ENCODE results near the gene USH2A. TPM values are rescaled to one million over a fixed set of nuclear protein-coding genes. Genes with fewer than 3 reads are reported as not detected.

USH2A gene
- total RNA-seq, 4 donors from 2014 or later, result 0.14 TPM; not detected in 3

DNA sequence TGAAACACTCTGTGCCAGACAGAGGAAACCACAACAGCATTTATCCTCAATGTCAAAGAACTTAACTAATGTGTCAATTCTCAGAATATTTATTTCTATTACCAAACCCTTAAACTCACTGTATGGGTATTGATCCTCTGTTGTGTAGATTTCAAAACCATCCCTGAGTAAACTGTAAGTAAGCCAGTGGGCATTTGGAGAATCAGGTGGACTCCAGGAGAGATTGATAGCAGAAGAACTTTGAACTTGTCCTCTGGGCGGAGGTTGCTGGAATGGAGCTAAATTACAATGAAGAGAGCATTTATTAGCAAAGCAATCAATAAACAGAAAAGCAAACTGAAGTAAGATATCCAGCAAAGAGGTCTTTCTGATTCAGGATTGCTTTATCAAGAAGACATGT, 216.1 kb downstream of the USH2A start:
- intact Hi-C loops (cut with DNase I; ENCODE audit: low total_unique reads), result no loop called here
- no peak for DNase-seq
- no peaks in the 10 kb centered on the region for H3K9me3 ChIP-seq
- no peaks in the 10 kb centered on the region for H3K27me3 ChIP-seq
- H3K36me3 ChIP-seq, result no peaks in the 10 kb centered on the region
- H3K4me1 ChIP-seq, result no peaks in the 10 kb centered on the region
- no peak overlapping the region for H3K27ac ChIP-seq
- H3K4me3 ChIP-seq, result no peak overlapping the region
- TF ChIP-seq, protein P1, sequence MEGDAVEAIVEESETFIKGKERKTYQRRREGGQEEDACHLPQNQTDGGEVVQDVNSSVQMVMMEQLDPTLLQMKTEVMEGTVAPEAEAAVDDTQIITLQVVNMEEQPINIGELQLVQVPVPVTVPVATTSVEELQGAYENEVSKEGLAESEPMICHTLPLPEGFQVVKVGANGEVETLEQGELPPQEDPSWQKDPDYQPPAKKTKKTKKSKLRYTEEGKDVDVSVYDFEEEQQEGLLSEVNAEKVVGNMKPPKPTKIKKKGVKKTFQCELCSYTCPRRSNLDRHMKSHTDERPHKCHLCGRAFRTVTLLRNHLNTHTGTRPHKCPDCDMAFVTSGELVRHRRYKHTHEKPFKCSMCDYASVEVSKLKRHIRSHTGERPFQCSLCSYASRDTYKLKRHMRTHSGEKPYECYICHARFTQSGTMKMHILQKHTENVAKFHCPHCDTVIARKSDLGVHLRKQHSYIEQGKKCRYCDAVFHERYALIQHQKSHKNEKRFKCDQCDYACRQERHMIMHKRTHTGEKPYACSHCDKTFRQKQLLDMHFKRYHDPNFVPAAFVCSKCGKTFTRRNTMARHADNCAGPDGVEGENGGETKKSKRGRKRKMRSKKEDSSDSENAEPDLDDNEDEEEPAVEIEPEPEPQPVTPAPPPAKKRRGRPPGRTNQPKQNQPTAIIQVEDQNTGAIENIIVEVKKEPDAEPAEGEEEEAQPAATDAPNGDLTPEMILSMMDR (IDR thresholded peaks at IDR 0.05), result no peak
- TF ChIP-seq POLR2A (IDR thresholded peaks at IDR 0.05), result no peak

DNA sequence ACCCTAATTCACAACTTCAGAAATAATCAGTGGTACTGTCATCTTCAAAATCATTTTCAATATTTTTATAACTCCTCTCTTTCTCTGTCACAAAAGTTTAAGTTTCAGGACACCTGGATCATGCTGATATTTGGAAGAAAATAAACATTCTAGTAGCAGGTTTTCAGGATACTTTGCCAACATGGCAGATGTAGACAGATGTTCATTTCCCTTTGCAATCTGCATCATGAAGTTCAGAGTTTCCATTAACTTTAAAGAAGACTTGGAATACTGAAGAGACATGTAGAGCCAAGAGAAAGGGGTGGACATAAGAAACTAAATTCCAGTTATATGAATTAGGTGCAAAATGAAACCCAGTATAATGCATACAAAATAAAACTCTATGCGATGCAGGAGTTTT, 218.1 kb downstream of the USH2A start:
- no peak overlapping the region for H3K4me3 ChIP-seq
- no peaks in the 10 kb centered on the region for H3K36me3 ChIP-seq
- intact Hi-C loops (cut with DNase I; ENCODE audit: low total_unique reads), result no loop called here
- no peaks in the 10 kb centered on the region for H3K9me3 ChIP-seq
- no peak for DNase-seq
- H3K27ac ChIP-seq, result no peak overlapping the region
- no peaks in the 10 kb centered on the region for H3K4me1 ChIP-seq
- H3K27me3 ChIP-seq, result no peaks in the 10 kb centered on the region
- no peak for TF ChIP-seq POLR2A (IDR thresholded peaks at IDR 0.05)
- TF ChIP-seq, protein P1 (IDR thresholded peaks at IDR 0.05), result no peak

DNA sequence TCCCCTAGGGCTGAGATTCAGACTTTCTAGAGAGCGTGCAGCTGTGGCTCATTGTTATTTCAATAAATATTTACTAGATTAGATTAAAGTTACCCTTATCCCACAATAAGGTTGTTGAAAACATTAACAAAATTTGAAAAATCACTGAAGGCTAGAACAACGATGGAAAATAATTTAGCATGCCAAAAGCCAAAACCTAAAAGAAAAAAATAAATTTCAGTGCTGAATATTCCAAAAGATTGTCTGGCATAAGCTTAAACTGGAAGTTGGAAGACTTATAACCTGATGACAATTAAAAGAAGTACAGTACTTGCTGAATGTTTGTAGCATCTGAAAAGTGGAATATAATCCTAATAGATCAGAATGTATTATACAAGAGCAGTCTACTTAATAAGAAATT, 221.3 kb downstream of the USH2A start:
- Histone ChIP-seq H3K36me3 (no peaks in the 10 kb centered on the region), H3K9me3 (no peaks in the 10 kb centered on the region), H3K4me3 (no peak overlapping the region), H3K27ac (no peak overlapping the region), H3K27me3 (no peaks in the 10 kb centered on the region), H3K4me1 (no peaks in the 10 kb centered on the region)
- no peak for DNase-seq
- TF ChIP-seq POLR2A (IDR thresholded peaks at IDR 0.05), result no peak
- TF ChIP-seq, protein P1 (IDR thresholded peaks at IDR 0.05), result no peak
- intact Hi-C loops (cut with DNase I; ENCODE audit: low total_unique reads), result no loop called here

DNA sequence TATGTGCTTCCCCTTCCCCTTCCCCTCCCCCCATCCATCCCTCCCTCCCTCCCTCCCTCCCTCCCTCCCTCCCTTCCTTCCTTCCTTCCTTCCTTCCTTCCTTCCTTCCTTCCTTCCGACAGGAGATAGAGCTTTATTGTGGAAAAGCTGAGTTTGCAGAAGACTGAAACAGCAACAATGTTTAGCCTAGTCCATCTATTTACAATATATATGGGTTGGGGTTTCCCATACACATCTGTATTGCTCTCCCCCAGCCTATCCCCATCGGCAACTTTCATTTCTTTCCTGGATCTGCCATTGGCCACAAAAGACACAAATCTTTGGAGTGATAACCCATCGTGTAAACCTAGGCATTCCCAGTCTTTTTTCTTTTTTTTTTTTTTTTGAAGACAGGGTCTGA, 222.3 kb downstream of the USH2A start:
- H3K27me3 ChIP-seq, result no peaks in the 10 kb centered on the region
- no peaks in the 10 kb centered on the region for H3K9me3 ChIP-seq
- H3K36me3 ChIP-seq, result no peaks in the 10 kb centered on the region
- H3K4me1 ChIP-seq, result no peaks in the 10 kb centered on the region
- intact Hi-C loops (cut with DNase I; ENCODE audit: low total_unique reads), result no loop called here
- TF ChIP-seq POLR2A (IDR thresholded peaks at IDR 0.05), result no peak
- TF ChIP-seq, protein P1 (IDR thresholded peaks at IDR 0.05), result no peak
- no peak overlapping the region for H3K4me3 ChIP-seq
- DNase-seq, result no peak
- no peak overlapping the region for H3K27ac ChIP-seq

DNA sequence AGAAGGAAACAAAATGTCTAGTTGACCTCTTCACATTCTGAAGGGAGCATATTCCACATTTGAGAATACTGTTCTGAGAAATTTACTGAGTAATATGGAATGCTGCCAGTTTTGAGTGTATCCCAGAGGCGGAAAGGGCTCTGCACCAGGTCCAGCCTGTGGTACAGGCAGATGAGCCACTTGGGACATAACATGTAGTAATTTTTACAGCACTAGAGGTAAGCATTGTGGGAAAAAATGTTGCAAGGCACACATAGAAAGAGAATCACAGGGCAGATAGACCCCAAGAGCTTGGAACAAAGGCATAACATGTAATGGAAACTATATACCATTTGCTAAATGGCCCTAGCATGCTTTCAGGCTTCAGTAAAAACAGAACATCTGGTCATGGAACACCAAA, 228.5 kb downstream of the USH2A start:
- intact Hi-C loops (cut with DNase I; ENCODE audit: low total_unique reads), result no loop called here
- H3K36me3 ChIP-seq, result no peaks in the 10 kb centered on the region
- no peak for TF ChIP-seq POLR2A (IDR thresholded peaks at IDR 0.05)
- TF ChIP-seq, protein P1 (IDR thresholded peaks at IDR 0.05), result no peak

More for the DNA sequence above, 228.5 kb downstream of the USH2A start:
- no peak overlapping the region for H3K27ac ChIP-seq
- H3K27me3 ChIP-seq, result no peaks in the 10 kb centered on the region
- no peaks in the 10 kb centered on the region for H3K4me1 ChIP-seq
- H3K9me3 ChIP-seq, result no peaks in the 10 kb centered on the region
- DNase-seq, result no peak
- H3K4me3 ChIP-seq, result no peak overlapping the region
